WERI-Rb-1 (cell line): ENCODE results near the gene DHRS13.

Experiments
- DNase-seq: peaks from one replicate; pipeline ENCODE4 v3.0.0-alpha.2; 2020
- H3K27ac ChIP-seq: fragments of 250-450 bp; sonication (Bioruptor Pico); 2 replicates; pipeline ENCODE4 v1.5.1; 2020; ENCODE audit warnings: mild to moderate bottlenecking, moderate library complexity
- H3K27me3 ChIP-seq: fragments of 250-450 bp; sonication (Bioruptor Pico); 2 replicates; pipeline ENCODE4 v1.5.1; 2021; ENCODE audit warnings: mild to moderate bottlenecking, low read depth, moderate library complexity; ENCODE audit not compliant: insufficient read depth, severe bottlenecking
- H3K36me3 ChIP-seq: fragments of 250-450 bp; sonication (Bioruptor Pico); 2 replicates; pipeline ENCODE4 v1.5.1; 2020; ENCODE audit warnings: mild to moderate bottlenecking, moderate library complexity
- H3K4me3 ChIP-seq: 2 replicates; pipeline ENCODE4 v1.5.1; 2011; ENCODE audit warnings: low read depth, mild to moderate bottlenecking, control low read depth, low read length
- H3K9me3 ChIP-seq: fragments of 250-450 bp; sonication (Bioruptor Pico); 2 replicates; pipeline ENCODE4 v1.5.1; 2021; ENCODE audit warnings: mild to moderate bottlenecking, moderate library complexity; ENCODE audit not compliant: severe bottlenecking
- TF ChIP-seq, protein P1 (sequence below): IDR thresholded peaks from 2 replicates; pipeline ENCODE4 v1.5.1; 2011; ENCODE audit warnings: low read depth, mild to moderate bottlenecking, control low read depth, inconsistent platforms, low read length

DHRS13 gene

DNA sequence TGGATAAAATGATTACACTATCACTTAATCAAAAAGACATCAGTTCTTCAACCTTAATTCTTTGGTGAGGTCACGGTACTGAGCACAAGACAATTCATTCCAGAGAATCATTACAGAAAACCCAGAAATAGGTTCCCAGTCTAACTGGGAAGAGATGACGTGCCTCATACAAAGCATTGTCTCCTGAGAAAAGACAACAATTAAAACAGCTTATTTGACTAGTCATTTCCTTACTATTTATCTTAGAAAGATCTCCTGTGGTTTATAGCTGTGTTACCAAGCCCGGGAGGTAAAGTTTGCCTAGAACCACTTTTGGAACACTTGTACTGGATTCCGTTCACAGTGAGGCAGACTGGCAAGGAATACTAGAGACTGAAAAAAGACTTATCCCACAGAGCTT lies 43.4 kb upstream of the DHRS13 start:
- H3K9me3 ChIP-seq = no peaks in the 10 kb centered on the region
- H3K36me3 ChIP-seq = peaks cover 70% of the 10 kb centered on the region
- no peaks in the 10 kb centered on the region for H3K27me3 ChIP-seq
- H3K27ac ChIP-seq = no peak overlapping the region
- no peak overlapping the region for H3K4me3 ChIP-seq
- TF ChIP-seq, protein P1, sequence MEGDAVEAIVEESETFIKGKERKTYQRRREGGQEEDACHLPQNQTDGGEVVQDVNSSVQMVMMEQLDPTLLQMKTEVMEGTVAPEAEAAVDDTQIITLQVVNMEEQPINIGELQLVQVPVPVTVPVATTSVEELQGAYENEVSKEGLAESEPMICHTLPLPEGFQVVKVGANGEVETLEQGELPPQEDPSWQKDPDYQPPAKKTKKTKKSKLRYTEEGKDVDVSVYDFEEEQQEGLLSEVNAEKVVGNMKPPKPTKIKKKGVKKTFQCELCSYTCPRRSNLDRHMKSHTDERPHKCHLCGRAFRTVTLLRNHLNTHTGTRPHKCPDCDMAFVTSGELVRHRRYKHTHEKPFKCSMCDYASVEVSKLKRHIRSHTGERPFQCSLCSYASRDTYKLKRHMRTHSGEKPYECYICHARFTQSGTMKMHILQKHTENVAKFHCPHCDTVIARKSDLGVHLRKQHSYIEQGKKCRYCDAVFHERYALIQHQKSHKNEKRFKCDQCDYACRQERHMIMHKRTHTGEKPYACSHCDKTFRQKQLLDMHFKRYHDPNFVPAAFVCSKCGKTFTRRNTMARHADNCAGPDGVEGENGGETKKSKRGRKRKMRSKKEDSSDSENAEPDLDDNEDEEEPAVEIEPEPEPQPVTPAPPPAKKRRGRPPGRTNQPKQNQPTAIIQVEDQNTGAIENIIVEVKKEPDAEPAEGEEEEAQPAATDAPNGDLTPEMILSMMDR = no peak
- DNase-seq = no peak

- Histone ChIP-seq H3K27ac (no peak overlapping the region), H3K36me3 (peaks cover 80% of the 10 kb centered on the region), H3K4me3 (no peak overlapping the region), H3K9me3 (no peaks in the 10 kb centered on the region), H3K27me3 (no peaks in the 10 kb centered on the region)
- TF ChIP-seq, protein P1 = no peak
- no peak for DNase-seq
Observed at GRCh38 chr17:28944862-28945741, 42.2 kb upstream of the DHRS13 start.

DNA sequence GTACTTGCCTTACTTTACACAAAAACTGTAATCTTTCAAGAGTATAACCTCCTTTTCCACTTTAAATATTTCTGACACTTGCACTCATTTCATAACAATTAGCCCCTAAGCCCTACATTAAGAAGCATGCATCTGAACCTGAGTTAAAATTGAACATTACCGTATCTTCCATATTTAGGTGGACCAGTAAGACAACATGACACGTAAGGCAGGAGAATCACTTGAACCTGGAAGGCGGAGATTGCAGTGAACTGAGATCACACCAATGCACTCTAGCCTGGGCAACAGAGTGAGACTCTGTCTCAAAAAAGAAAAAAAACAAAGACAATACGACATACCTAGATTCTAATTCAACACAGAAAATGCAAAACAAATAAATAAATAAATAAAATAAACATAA lies 41.5 kb upstream of the DHRS13 start:
- Histone ChIP-seq H3K36me3 (peaks cover 77% of the 10 kb centered on the region), H3K27ac (no peak overlapping the region), H3K4me3 (no peak overlapping the region)

GRCh38 chr17:28942925-28943324 lies 40.0 kb upstream of the DHRS13 start:
- H3K36me3 ChIP-seq = peaks cover 74% of the 10 kb centered on the region

More for the DNA sequence above, 41.5 kb upstream of the DHRS13 start:
- no peak for DNase-seq
- TF ChIP-seq, protein P1 = no peak
- no peaks in the 10 kb centered on the region for H3K27me3 ChIP-seq
- no peaks in the 10 kb centered on the region for H3K9me3 ChIP-seq

GRCh38 chr17:28941251-28941650 lies 38.4 kb upstream of the DHRS13 start:
- H3K9me3 ChIP-seq = no peaks in the 10 kb centered on the region
- DNase-seq = no peak
- H3K36me3 ChIP-seq = peaks cover 59% of the 10 kb centered on the region
- H3K27ac ChIP-seq = no peak overlapping the region
- H3K27me3 ChIP-seq = no peaks in the 10 kb centered on the region
- TF ChIP-seq, protein P1 = no peak
- no peak overlapping the region for H3K4me3 ChIP-seq

More at GRCh38 chr17:28942925-28943324, 40.0 kb upstream of the DHRS13 start:
- no peak for DNase-seq
- Histone ChIP-seq H3K27me3 (no peaks in the 10 kb centered on the region), H3K9me3 (no peaks in the 10 kb centered on the region), H3K27ac (no peak overlapping the region), H3K4me3 (no peak overlapping the region)
- TF ChIP-seq, protein P1 = no peak

DNA sequence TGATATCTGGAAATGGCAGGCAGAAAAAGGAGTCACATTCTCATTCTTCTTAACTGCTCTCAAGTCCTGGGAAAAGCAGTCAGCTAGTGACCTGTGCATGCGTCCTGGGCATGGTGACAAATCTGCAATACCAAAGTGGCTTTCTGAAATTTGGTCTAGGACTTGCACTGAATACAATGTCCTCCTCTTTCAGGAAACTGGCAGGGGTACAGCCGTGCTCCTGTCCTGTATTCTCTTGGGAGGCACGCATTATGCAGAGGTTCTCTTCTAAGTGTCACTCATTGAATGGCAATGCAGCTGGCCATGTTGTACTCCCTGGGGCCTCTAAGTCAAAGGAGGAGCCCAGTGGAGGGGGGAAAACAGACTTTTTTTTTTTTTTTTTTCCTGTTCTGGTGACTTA lies 37.8 kb upstream of the DHRS13 start:
- H3K4me3 ChIP-seq = no peak overlapping the region
- H3K27ac ChIP-seq = no peak overlapping the region
- H3K9me3 ChIP-seq = no peaks in the 10 kb centered on the region
- TF ChIP-seq, protein P1 = no peak
- no peaks in the 10 kb centered on the region for H3K27me3 ChIP-seq
- DNase-seq = no peak
- H3K36me3 ChIP-seq = peaks cover 53% of the 10 kb centered on the region
